HEK293 (cell line): ENCODE data around the gene THSD7B.

ENCODE experiments used
- KLF7 ChIP-seq: fragments of 450-650 bp; formaldehyde crosslinking; IDR thresholded peaks from 2 replicates; pipeline ENCODE4 v1.5.1; 2016; ENCODE audit warnings: missing biosample characterization, missing genetic modification characterization, borderline replicate concordance
- TCF7L2 ChIP-seq: IDR thresholded peaks from 2 replicates; pipeline ENCODE4 v1.6.1; 2011; ENCODE audit warnings: low read depth, mild to moderate bottlenecking, inconsistent platforms, low read length, moderate library complexity, borderline replicate concordance
- ZBTB1 ChIP-seq: fragments of 450-650 bp; formaldehyde crosslinking; IDR thresholded peaks from 2 replicates; pipeline ENCODE4 v1.5.1; 2016; ENCODE audit warnings: missing biosample characterization, missing genetic modification characterization
- ZNF184 ChIP-seq: fragments of 450-650 bp; IDR thresholded peaks from 2 replicates; pipeline ENCODE4 v1.5.1; 2018; ENCODE audit warnings: missing biosample characterization, mild to moderate bottlenecking, missing genetic modification characterization
- ZNF26 ChIP-seq: fragments of 450-650 bp; formaldehyde crosslinking; IDR thresholded peaks from 2 replicates; pipeline ENCODE4 v1.5.1; 2016; ENCODE audit warnings: missing biosample characterization, missing genetic modification characterization
- ZNF292 ChIP-seq: fragments of 450-650 bp; formaldehyde crosslinking; IDR thresholded peaks from 2 replicates; pipeline ENCODE4 v1.5.1; 2016; ENCODE audit warnings: low read depth, missing biosample characterization, missing genetic modification characterization, borderline replicate concordance
- ZNF350 ChIP-seq: fragments of 450-650 bp; formaldehyde crosslinking; IDR thresholded peaks from 2 replicates; pipeline ENCODE4 v1.5.0; 2017; ENCODE audit warnings: missing biosample characterization, mild to moderate bottlenecking, missing genetic modification characterization
- ZNF530 ChIP-seq: fragments of 450-650 bp; formaldehyde crosslinking; IDR thresholded peaks from 2 replicates; pipeline ENCODE4 v1.5.1; 2016; ENCODE audit warnings: low read depth, missing biosample characterization, missing genetic modification characterization
- ZNF677 ChIP-seq: fragments of 450-650 bp; IDR thresholded peaks from 2 replicates; pipeline ENCODE4 v1.5.0; 2018; ENCODE audit warnings: missing biosample characterization, mild to moderate bottlenecking, missing genetic modification characterization, moderate library complexity
- TF ChIP-seq, protein P1 (sequence below): fragments of 450-650 bp; formaldehyde crosslinking; IDR thresholded peaks from 2 replicates; pipeline ENCODE4 v1.5.1; 2016; ENCODE audit warnings: missing biosample characterization, missing genetic modification characterization

- no peak for TF ChIP-seq ZNF26 (tag by site-specific recombination)
- TF ChIP-seq, protein P1, sequence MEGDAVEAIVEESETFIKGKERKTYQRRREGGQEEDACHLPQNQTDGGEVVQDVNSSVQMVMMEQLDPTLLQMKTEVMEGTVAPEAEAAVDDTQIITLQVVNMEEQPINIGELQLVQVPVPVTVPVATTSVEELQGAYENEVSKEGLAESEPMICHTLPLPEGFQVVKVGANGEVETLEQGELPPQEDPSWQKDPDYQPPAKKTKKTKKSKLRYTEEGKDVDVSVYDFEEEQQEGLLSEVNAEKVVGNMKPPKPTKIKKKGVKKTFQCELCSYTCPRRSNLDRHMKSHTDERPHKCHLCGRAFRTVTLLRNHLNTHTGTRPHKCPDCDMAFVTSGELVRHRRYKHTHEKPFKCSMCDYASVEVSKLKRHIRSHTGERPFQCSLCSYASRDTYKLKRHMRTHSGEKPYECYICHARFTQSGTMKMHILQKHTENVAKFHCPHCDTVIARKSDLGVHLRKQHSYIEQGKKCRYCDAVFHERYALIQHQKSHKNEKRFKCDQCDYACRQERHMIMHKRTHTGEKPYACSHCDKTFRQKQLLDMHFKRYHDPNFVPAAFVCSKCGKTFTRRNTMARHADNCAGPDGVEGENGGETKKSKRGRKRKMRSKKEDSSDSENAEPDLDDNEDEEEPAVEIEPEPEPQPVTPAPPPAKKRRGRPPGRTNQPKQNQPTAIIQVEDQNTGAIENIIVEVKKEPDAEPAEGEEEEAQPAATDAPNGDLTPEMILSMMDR: no peak
- no peak for TF ChIP-seq ZNF184
- no peak for TF ChIP-seq KLF7 (tag by site-specific recombination)
- no peak for TF ChIP-seq ZNF292 (tag by site-specific recombination)
- TF ChIP-seq ZNF350 (tag by site-specific recombination): no peak
- TF ChIP-seq ZNF530: no peak
- TF ChIP-seq TCF7L2: no peak
- no peak for TF ChIP-seq ZBTB1 (tag by site-specific recombination)
- no peak for TF ChIP-seq ZNF677 (tag by site-specific recombination)
Observed at GRCh38 chr2:137237055-137237454, 471.7 kb downstream of the THSD7B start.
